Measurements from ENCODE around the gene ADPRM.

The ADPRM gene

DNA sequence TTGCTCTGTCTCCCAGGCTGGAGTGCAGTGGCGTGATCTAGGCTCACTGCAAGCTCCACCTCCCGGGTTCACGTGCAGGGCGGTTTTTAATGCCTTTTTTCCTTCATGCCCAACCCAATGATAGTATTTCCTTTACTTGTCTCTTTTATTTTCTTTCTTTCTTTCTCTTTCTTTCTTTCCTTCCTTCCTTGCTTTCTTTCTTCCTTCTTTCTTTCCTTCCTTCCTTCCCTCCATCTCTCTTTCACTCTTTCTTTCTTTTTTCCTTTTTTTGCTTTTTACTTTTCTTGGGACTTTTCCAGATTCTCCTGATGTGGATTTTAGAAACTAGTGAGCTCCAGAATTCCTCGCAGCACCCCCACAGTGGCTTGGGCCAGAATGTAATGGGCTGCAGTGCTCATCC lies 43.4 kb upstream of the ADPRM start:
- TF ChIP-seq, protein P1, sequence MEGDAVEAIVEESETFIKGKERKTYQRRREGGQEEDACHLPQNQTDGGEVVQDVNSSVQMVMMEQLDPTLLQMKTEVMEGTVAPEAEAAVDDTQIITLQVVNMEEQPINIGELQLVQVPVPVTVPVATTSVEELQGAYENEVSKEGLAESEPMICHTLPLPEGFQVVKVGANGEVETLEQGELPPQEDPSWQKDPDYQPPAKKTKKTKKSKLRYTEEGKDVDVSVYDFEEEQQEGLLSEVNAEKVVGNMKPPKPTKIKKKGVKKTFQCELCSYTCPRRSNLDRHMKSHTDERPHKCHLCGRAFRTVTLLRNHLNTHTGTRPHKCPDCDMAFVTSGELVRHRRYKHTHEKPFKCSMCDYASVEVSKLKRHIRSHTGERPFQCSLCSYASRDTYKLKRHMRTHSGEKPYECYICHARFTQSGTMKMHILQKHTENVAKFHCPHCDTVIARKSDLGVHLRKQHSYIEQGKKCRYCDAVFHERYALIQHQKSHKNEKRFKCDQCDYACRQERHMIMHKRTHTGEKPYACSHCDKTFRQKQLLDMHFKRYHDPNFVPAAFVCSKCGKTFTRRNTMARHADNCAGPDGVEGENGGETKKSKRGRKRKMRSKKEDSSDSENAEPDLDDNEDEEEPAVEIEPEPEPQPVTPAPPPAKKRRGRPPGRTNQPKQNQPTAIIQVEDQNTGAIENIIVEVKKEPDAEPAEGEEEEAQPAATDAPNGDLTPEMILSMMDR (IDR thresholded peaks at IDR 0.05; ENCODE audit: low read depth, low read length), result no peak
- DNase-seq (ENCODE audit: low read depth in 2 of 2), result no peak
- H3K4me3 ChIP-seq (replicated peaks in 1 of 2; ENCODE audit: low read depth in 2 of 2, low read length in 2 of 2), result no peak overlapping the region

DNA sequence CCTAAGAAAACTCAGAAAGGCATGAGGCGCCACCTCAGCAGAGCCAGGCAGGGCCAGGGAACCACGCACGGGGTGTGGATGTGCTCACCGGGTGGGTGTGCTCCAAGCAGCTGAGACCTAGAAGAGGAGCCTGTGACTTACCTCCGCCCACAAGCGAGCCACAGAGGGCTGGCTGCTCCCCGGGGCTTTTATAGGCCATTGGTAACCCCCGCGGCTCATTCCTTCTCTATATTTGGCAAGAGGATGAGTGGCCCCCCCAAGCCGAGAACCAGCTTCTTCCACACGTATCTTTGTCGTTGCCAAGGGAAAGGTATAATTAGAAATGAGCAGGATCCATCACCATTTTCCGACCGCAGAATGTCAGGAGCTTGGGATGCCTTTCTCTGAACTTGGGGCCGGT lies 40.2 kb upstream of the ADPRM start, which contains the start of gene MYH3:
Gene MYH3, minus strand, starts transcription at position 162 of the 400 bp plus-strand sequence. CDS start 2,245 bp downstream, outside the sequence.
- no peak for DNase-seq (ENCODE audit: low read depth in 2 of 2)
- TF ChIP-seq, protein P1 (IDR thresholded peaks at IDR 0.05; ENCODE audit: low read depth, low read length), result no peak
- no peak within 1 kb of the TSS for H3K4me3 ChIP-seq (replicated peaks in 1 of 2; ENCODE audit: low read depth in 2 of 2, low read length in 2 of 2)

DNA sequence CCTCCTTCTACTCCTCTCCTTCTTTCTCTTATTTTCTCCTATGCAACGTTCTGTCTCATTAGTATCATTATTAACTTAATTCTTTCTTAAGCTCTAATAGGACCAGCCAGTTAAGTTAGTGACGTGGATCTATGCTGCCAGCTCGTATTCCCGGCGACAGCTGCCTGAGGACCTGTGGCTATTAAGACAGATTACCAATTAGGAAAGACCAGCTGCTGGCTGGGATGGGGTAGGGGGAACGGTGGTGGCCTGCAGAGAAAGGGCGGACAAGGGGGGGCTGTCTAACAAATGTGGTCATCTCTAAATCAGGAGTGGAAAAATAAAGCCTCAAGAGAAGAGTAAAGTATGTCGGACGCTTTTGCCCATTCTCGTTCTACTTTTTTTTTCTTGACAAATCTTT lies 39.5 kb upstream of the ADPRM start:
- DNase-seq (ENCODE audit: low read depth in 2 of 2), result no peak
- TF ChIP-seq, protein P1 (IDR thresholded peaks at IDR 0.05; ENCODE audit: low read depth, low read length), result no peak
- no peak overlapping the region for H3K4me3 ChIP-seq (replicated peaks in 1 of 2; ENCODE audit: low read depth in 2 of 2, low read length in 2 of 2)

DNA sequence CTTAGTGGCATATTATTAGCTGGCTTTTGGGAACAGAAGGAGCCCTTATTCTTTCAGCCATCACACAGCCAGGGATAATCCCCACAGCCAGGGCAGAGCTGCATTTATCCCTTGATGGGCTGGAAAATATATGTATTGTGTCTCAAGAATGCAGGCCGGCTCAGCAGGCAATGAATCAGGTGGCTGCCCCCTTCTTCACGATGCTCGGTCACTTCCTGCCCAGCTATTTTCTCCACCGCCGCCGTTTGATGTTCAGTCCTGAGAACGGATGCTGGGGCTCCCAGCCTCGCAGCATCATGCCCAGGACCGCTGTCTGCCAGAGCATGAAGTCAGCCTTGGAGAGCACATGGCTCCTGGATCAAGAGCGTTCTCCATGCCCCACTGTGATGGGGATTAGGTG lies 36.0 kb upstream of the ADPRM start:
- DNase-seq (ENCODE audit: low read depth in 2 of 2), result no peak
- TF ChIP-seq, protein P1 (IDR thresholded peaks at IDR 0.05; ENCODE audit: low read depth, low read length), result no peak
- H3K4me3 ChIP-seq (replicated peaks in 1 of 2; ENCODE audit: low read depth in 2 of 2, low read length in 2 of 2), result no peak overlapping the region

DNA sequence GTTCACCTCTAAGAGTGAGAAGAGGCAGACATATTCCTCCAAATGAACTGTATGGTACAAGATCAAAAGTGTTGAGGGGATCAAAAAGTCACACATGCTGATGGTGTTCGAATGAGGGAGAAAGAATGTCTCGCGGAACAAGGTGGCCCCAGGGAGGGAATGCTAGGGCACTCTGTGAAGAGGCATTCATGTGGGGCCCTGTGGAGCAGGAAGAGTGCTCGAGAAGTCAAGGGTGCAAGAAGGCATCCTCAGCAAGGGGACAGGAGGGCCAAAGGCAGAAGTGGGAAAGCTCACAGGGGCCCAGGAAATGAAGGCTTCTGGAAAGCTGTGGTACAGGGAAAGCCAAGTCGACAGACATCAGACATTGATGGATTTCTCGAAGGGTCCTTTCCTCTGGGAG lies 34.2 kb upstream of the ADPRM start:
- TF ChIP-seq, protein P1 (IDR thresholded peaks at IDR 0.05; ENCODE audit: low read depth, low read length), result no peak
- no peak for DNase-seq (ENCODE audit: low read depth in 2 of 2)
- no peak overlapping the region for H3K4me3 ChIP-seq (replicated peaks in 1 of 2; ENCODE audit: low read depth in 2 of 2, low read length in 2 of 2)

DNA sequence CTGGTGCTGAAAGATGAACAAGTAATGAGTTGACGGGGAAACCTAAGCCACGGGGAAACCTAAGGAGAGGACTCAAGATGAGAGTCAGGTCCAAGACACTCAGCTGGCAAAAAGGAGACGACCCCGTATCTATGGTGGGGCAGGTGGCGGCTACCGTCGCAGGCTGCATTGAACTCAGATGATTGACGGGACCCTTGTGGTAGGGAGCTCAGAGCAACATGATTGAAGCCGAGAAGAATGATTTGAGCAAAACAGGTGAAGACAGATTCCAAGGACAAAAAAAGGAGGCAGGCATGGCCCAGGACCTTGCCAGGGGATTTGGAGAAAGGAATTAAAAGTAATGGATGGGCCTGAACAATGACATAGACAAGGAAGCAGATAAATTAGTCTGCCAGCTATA lies 32.8 kb upstream of the ADPRM start:
- DNase-seq (ENCODE audit: low read depth in 2 of 2), result no peak
- TF ChIP-seq, protein P1 (IDR thresholded peaks at IDR 0.05; ENCODE audit: low read depth, low read length), result no peak
- no peak overlapping the region for H3K4me3 ChIP-seq (replicated peaks in 1 of 2; ENCODE audit: low read depth in 2 of 2, low read length in 2 of 2)

DNA sequence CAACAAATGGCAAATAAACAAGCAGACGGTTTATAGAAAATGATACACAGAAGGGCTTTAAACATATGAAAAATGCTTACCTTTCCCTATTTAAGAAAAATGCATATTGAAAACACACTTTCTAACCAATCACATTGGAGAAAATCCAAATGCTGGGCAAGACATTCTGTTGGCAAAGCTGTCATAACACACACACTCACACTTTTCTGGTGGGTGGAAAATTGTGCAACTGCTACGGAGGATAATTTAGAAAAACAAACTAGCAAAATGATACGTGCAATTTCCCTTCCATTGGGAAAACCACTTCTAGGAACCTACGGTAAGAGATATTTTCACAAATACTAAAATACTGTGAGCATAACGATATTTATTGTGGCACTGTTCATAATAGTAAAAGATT lies 30.5 kb upstream of the ADPRM start:
- H3K4me3 ChIP-seq (replicated peaks in 1 of 2; ENCODE audit: low read depth in 2 of 2, low read length in 2 of 2), result no peak overlapping the region

More for the DNA sequence above, 30.5 kb upstream of the ADPRM start:
- TF ChIP-seq, protein P1 (IDR thresholded peaks at IDR 0.05; ENCODE audit: low read depth, low read length), result no peak
- no peak for DNase-seq (ENCODE audit: low read depth in 2 of 2)

All from cardiac fibroblast (primary cell).